Smooth muscle cell (in vitro differentiated cells): ENCODE measurements around the gene STRN. TPM values are rescaled to one million over a fixed set of nuclear protein-coding genes. Genes with fewer than 3 reads are reported as not detected.

Experiments used
- DNase-seq: peaks from one replicate; lab custom pipeline; 2025; ENCODE audit not compliant: unreplicated experiment; lab: John Stamatoyannopoulos, UW
- H2AFZ ChIP-seq: fragments of 200-600 bp; sonication (generic); 2 replicates; pipeline ENCODE4 v1.6.0; 2016; ENCODE audit warnings: antibody characterized with exemption, low read depth, mild to moderate bottlenecking
- H3F3A ChIP-seq: fragments of 200-600 bp; sonication (generic); 2 replicates; pipeline ENCODE4 v1.6.0; 2017; ENCODE audit warnings: antibody characterized with exemption, low read depth
- H3K27ac ChIP-seq: fragments of 200-600 bp; sonication (generic); 2 replicates; pipeline ENCODE4 v1.5.1; 2016; ENCODE audit warnings: low read depth, mild to moderate bottlenecking
- H3K27me3 ChIP-seq: fragments of 200-600 bp; sonication (generic); 2 replicates; pipeline ENCODE4 v1.6.1; 2016; ENCODE audit warnings: low read depth, mild to moderate bottlenecking
- H3K36me3 ChIP-seq: fragments of 200-600 bp; sonication (generic); 2 replicates; pipeline ENCODE4 v1.5.1; 2016; ENCODE audit warnings: low read depth
- H3K4me1 ChIP-seq: fragments of 200-600 bp; sonication (generic); 2 replicates; pipeline ENCODE4 v1.5.1; 2016; ENCODE audit warnings: low read depth
- H3K4me2 ChIP-seq: fragments of 200-600 bp; sonication (generic); 2 replicates; pipeline ENCODE4 v1.6.0; 2016; ENCODE audit warnings: mild to moderate bottlenecking
- H3K4me3 ChIP-seq: fragments of 200-600 bp; sonication (generic); 2 replicates; pipeline ENCODE4 v1.5.1; 2016; ENCODE audit warnings: mild to moderate bottlenecking
- H3K79me2 ChIP-seq: fragments of 200-600 bp; sonication (generic); 2 replicates; pipeline ENCODE4 v1.6.0; 2016; ENCODE audit warnings: low read depth, mild to moderate bottlenecking
- H3K9ac ChIP-seq: fragments of 200-600 bp; sonication (generic); 2 replicates; pipeline ENCODE4 v1.6.0; 2016; ENCODE audit warnings: low read depth
- H3K9me3 ChIP-seq: fragments of 200-600 bp; sonication (generic); replicated peaks from 2 replicates; pipeline ENCODE4 v1.5.1; 2016; ENCODE audit warnings: low read depth
- H4K20me1 ChIP-seq: fragments of 200-600 bp; sonication (generic); 2 replicates; pipeline ENCODE4 v1.6.0; 2016; ENCODE audit warnings: low read depth
- WGBS: methylation state at CpG from one replicate; pipeline ENCODE4 v1.1.7; 2016; ENCODE audit warnings: low lambda C conversion rate; 5-methylcytosine and 5-hydroxymethylcytosine counted together
- polyA plus RNA-seq: library from polyadenylated mRNA; unstranded; fragments of >200 nt; fragmentation: Nextera tagmentation; extraction: Ambion mirVana; gene quantifications from 2 replicates; pipeline ENCODE4 v1.2.1, GENCODE V29; 2016
- total RNA-seq: library from RNA; depleted of rRNA; stranded (reverse); fragments of >200 nt; gene quantifications from 2 replicates; pipeline ENCODE4 v1.2.3, GENCODE V29; 2014
- TF ChIP-seq, protein P1 (sequence below): fragments of 200-600 bp; sonication (generic); IDR thresholded peaks from 2 replicates; pipeline ENCODE4 v1.5.1; 2017; ENCODE audit warnings: borderline replicate concordance, mild to moderate bottlenecking, antibody characterized with exemption; ENCODE audit not compliant: insufficient read depth, poor library complexity, severe bottlenecking

The STRN gene
- total and polyA plus RNA-seq, 2 experiments from 2014 or later: 4.6 to 19.6 TPM

DNA sequence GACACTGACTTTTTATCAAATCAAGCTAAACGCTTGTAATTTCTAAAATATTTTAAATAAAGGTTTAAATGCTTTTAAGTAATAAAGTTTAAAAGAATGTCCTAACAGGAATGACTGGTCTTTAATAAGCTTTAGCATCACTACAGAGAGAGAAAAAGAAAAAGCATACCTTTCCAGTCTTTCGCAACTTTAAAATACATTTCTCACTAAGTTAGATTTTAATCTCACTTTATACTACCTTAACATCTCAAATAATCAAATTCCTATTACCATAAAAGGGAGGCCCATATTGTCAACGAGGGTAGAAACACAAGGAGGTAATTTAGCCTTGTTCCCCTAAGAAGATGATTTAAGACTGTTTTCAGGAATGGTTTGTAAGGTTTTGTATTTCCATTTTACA, 80.7 kb downstream of the STRN start:
- H3K9ac ChIP-seq: no peak overlapping the region
- no peaks in the 10 kb centered on the region for H3K79me2 ChIP-seq
- H3K27ac ChIP-seq: no peak overlapping the region
- no peaks in the 10 kb centered on the region for H3K36me3 ChIP-seq
- DNase-seq: no peak
- 92% methylated on average over 3 of the region's 3 CpGs for WGBS
- no peak overlapping the region for H3K4me2 ChIP-seq
- H4K20me1 ChIP-seq: no peaks in the 10 kb centered on the region
- no peaks in the 10 kb centered on the region for H3K9me3 ChIP-seq
- H3K4me3 ChIP-seq: no peak overlapping the region
- no peaks in the 10 kb centered on the region for H3K4me1 ChIP-seq
- H3K27me3 ChIP-seq: no peaks in the 10 kb centered on the region
- H2AFZ ChIP-seq: no peak overlapping the region
- TF ChIP-seq, protein P1, sequence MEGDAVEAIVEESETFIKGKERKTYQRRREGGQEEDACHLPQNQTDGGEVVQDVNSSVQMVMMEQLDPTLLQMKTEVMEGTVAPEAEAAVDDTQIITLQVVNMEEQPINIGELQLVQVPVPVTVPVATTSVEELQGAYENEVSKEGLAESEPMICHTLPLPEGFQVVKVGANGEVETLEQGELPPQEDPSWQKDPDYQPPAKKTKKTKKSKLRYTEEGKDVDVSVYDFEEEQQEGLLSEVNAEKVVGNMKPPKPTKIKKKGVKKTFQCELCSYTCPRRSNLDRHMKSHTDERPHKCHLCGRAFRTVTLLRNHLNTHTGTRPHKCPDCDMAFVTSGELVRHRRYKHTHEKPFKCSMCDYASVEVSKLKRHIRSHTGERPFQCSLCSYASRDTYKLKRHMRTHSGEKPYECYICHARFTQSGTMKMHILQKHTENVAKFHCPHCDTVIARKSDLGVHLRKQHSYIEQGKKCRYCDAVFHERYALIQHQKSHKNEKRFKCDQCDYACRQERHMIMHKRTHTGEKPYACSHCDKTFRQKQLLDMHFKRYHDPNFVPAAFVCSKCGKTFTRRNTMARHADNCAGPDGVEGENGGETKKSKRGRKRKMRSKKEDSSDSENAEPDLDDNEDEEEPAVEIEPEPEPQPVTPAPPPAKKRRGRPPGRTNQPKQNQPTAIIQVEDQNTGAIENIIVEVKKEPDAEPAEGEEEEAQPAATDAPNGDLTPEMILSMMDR: no peak
- H3F3A ChIP-seq: peaks cover 3% of the 10 kb centered on the region

DNA sequence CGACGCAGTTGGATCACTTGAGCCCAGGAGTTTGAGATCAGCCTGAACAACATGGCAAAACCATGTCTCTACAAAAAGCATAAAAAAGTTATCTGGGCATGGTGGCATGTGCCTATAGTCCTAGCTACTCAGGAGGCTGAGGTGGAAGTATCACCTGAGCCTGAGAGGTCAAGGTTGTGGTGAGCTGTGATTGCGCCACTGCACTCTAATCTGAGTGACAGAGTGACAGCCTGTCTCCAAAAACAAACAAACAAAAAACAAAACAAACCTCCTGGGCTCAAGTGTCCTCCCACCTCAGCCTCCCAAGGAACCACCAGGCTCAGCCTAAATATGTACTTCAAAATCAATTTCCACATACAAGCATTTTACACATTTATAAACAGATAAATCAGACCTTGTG, 83.8 kb downstream of the STRN start:
- Histone ChIP-seq H3K4me2 (no peak overlapping the region), H3F3A (no peaks in the 10 kb centered on the region), H3K9me3 (no peaks in the 10 kb centered on the region), H4K20me1 (no peaks in the 10 kb centered on the region), H3K27ac (no peak overlapping the region), H3K4me1 (no peaks in the 10 kb centered on the region), H2AFZ (no peak overlapping the region), H3K9ac (no peak overlapping the region), H3K79me2 (no peaks in the 10 kb centered on the region), H3K36me3 (peaks cover 4% of the 10 kb centered on the region), H3K4me3 (no peak overlapping the region), H3K27me3 (no peaks in the 10 kb centered on the region)
- DNase-seq: no peak
- TF ChIP-seq, protein P1: no peak
- 97% methylated on average over 3 of the region's 3 CpGs for WGBS

DNA sequence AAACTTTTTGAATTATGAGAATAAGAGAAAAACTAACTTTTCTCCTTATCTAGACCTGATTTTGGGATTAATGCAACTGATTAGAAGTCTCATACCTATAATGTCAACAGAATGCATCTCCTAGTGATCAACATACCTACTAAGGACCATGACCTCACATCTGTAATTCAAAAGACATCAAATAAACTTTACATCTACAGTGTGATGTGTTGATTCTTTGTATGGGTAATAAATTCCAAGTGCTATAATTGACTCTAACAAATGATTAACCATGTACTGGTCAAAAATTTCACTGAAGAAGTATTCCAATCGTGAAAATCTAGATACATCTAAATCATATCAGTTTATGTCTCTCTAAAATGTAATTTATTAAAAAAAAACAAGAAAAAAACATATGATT, 84.5 kb downstream of the STRN start:
- H3K79me2 ChIP-seq: no peaks in the 10 kb centered on the region
- no peaks in the 10 kb centered on the region for H3K9me3 ChIP-seq
- no peaks in the 10 kb centered on the region for H3K4me1 ChIP-seq
- H3K36me3 ChIP-seq: peaks cover 4% of the 10 kb centered on the region
- H4K20me1 ChIP-seq: no peaks in the 10 kb centered on the region
- no peak overlapping the region for H3K4me3 ChIP-seq
- no peaks in the 10 kb centered on the region for H3K27me3 ChIP-seq
- H3K27ac ChIP-seq: no peak overlapping the region
- no peak overlapping the region for H2AFZ ChIP-seq
- DNase-seq: no peak
- WGBS: 100% methylated on average over 1 of the region's 1 CpG
- H3F3A ChIP-seq: no peaks in the 10 kb centered on the region
- H3K4me2 ChIP-seq: no peak overlapping the region
- H3K9ac ChIP-seq: no peak overlapping the region
- TF ChIP-seq, protein P1: no peak

DNA sequence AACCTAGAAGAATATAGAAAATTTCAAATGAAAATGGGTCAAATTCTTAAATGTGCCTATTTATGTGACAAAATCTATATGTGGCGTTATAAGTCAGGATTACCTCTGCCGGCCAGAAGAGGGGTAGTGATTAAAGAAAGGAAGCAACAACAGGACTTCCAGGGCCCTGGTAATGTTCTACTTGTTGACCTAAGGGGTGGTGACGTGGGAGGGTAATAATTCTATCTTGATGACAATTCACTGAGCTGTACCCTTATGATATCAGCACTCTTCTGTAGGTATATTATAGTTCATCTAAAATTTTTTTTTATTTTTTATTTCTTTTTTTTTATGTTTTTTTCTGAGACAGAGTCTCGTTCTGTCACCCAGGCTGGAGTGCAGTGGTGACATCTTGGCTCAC, 87.9 kb downstream of the STRN start:
- 96% methylated on average over 4 of the region's 4 CpGs for WGBS
- H3K4me3 ChIP-seq: no peak overlapping the region
- no peak overlapping the region for H3K9ac ChIP-seq
- no peaks in the 10 kb centered on the region for H3K9me3 ChIP-seq
- no peaks in the 10 kb centered on the region for H3K4me1 ChIP-seq
- no peak overlapping the region for H3K4me2 ChIP-seq
- H3K27me3 ChIP-seq: no peaks in the 10 kb centered on the region
- TF ChIP-seq, protein P1: no peak
- peaks cover 16% of the 10 kb centered on the region for H3K36me3 ChIP-seq
- no peak overlapping the region for H2AFZ ChIP-seq
- H3K27ac ChIP-seq: no peak overlapping the region
- H4K20me1 ChIP-seq: no peaks in the 10 kb centered on the region
- DNase-seq: no peak
- no peaks in the 10 kb centered on the region for H3F3A ChIP-seq
- no peaks in the 10 kb centered on the region for H3K79me2 ChIP-seq
